Measurements from ENCODE around the gene FAM222A. TPM values are rescaled to one million over a fixed set of nuclear protein-coding genes. Genes with fewer than 3 reads are reported as not detected.
A peak's percentile ranks its signal among the peaks of the same experiment; 100 is the strongest.

FAM222A gene
- total RNA-seq, 1 experiment from 2014 or later = 3.7 TPM

GRCh38 chr12:109777544-109777943, 63.9 kb downstream of the FAM222A start:
- no peak overlapping the region for H3K4me3 ChIP-seq (replicated peaks in 1 of 2; ENCODE audit: low read depth in 1 of 2, low read length in 2 of 2)
- peak overlapping the region; percentile 83 for H2AFZ ChIP-seq (ENCODE audit: low read depth, low read length, poor library complexity, severe bottlenecking)
- DNase-seq (ENCODE audit: low read depth, low spot score) (no peak), ATAC-seq (peak; percentile 51)
- TF ChIP-seq POLR2AphosphoS5 (IDR thresholded peaks at IDR 0.05; ENCODE audit: low read depth, low read length) (no peak), FOSL1 (IDR thresholded peaks at IDR 0.05; ENCODE audit: low read depth) (no peak), EZH2 (IDR thresholded peaks at IDR 0.05) (no peak), YY1 (IDR thresholded peaks at IDR 0.05; ENCODE audit: extremely low read depth, insufficient replicate concordance, low read depth, low read length) (no peak)
- TF ChIP-seq, protein P1, sequence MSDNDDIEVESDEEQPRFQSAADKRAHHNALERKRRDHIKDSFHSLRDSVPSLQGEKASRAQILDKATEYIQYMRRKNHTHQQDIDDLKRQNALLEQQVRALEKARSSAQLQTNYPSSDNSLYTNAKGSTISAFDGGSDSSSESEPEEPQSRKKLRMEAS (IDR thresholded peaks at IDR 0.05) = no peak
- no peak overlapping the region for H3K9ac ChIP-seq (ENCODE audit: low read length)
- peaks cover under 1% of the 10 kb centered on the region; the same call in 1 of the 2 replicates for H3K79me2 ChIP-seq (ENCODE audit: insufficient read depth, low read length)
- BruUV-seq (replicated peaks) = no TSS peak
- RAD21 ChIA-PET (ENCODE audit: low non-redundant PET in 1 of 2, low total read pairs in 2 of 2, uncharacterized antibody in 2 of 2, unreplicated experiment in 2 of 2) = no interaction called here
- H3K27ac ChIP-seq (ENCODE audit: low read depth, low read length) = 0 out of 2 replicates have a peak overlapping the region, but pooled peaks have one; percentile 7
- peak overlapping the region; percentile 43 for H3K4me2 ChIP-seq (ENCODE audit: low read length)
- H3K9me3 ChIP-seq (ENCODE audit: control insufficient read depth in 1 of 2, insufficient read depth in 1 of 2, low read depth in 1 of 2, low read length in 2 of 2) = no peaks in the 10 kb centered on the region; a peak in 1 of 4 replicates
- H4K20me1 ChIP-seq (ENCODE audit: insufficient read depth) = no peaks in the 10 kb centered on the region
- H3K27me3 ChIP-seq (ENCODE audit: insufficient read depth, low read length) = no peaks in the 10 kb centered on the region
- H3K4me1 ChIP-seq (ENCODE audit: control insufficient read depth in 1 of 2, insufficient read depth in 2 of 2, low read length in 2 of 2) = peaks cover 13 to 27% of the 10 kb centered on the region in 2 experiments
- CTCF ChIA-PET = no interaction called here
- no peaks in the 10 kb centered on the region for H3K36me3 ChIP-seq (ENCODE audit: control insufficient read depth in 1 of 2, insufficient read depth in 2 of 2, low read length in 2 of 2)
- POLR2A ChIA-PET = no interaction called here
- intact Hi-C loops (cut with micrococcal nuclease) = no loop called here
- no peaks in the 10 kb centered on the region for H3K9me2 ChIP-seq (ENCODE audit: insufficient read depth)

- Histone ChIP-seq H4K20me1 (ENCODE audit: insufficient read depth) (no peaks in the 10 kb centered on the region), H3K4me1 (ENCODE audit: control insufficient read depth in 1 of 2, insufficient read depth in 2 of 2, low read length in 2 of 2) (peaks cover 13 to 16% of the 10 kb centered on the region in 2 experiments), H3K36me3 (ENCODE audit: control insufficient read depth in 1 of 2, insufficient read depth in 2 of 2, low read length in 2 of 2) (no peaks in the 10 kb centered on the region), H3K9me2 (ENCODE audit: insufficient read depth) (no peaks in the 10 kb centered on the region), H3K27ac (ENCODE audit: low read depth, low read length) (no peak overlapping the region), H3K9ac (ENCODE audit: low read length) (no peak overlapping the region), H3K4me2 (ENCODE audit: low read length) (no peak overlapping the region), H2AFZ (ENCODE audit: low read depth, low read length, poor library complexity, severe bottlenecking) (no peak overlapping the region), H3K4me3 (replicated peaks in 1 of 2; ENCODE audit: low read depth in 1 of 2, low read length in 2 of 2) (no peak overlapping the region), H3K27me3 (ENCODE audit: insufficient read depth, low read length) (no peaks in the 10 kb centered on the region), H3K9me3 (ENCODE audit: control insufficient read depth in 1 of 2, insufficient read depth in 1 of 2, low read depth in 1 of 2, low read length in 2 of 2) (no peaks in the 10 kb centered on the region; a peak in 1 of 4 replicates), H3K79me2 (ENCODE audit: insufficient read depth, low read length) (no peaks in the 10 kb centered on the region)
- POLR2A ChIA-PET = no interaction called here
- TF ChIP-seq POLR2AphosphoS5 (IDR thresholded peaks at IDR 0.05; ENCODE audit: low read depth, low read length) (no peak), EGR1 (IDR thresholded peaks at IDR 0.05; ENCODE audit: low read depth) (no peak), SRF (IDR thresholded peaks at IDR 0.05; ENCODE audit: low read depth) (no peak)
- RAD21 ChIA-PET (ENCODE audit: low non-redundant PET in 1 of 2, low total read pairs in 2 of 2, uncharacterized antibody in 2 of 2, unreplicated experiment in 2 of 2) = no interaction called here
- no peak for DNase-seq (ENCODE audit: low read depth, low spot score)
- intact Hi-C loops (cut with micrococcal nuclease) = no loop called here
- CTCF ChIA-PET = no interaction called here
- ATAC-seq = no peak
- BruUV-seq (replicated peaks) = no TSS peak
Measured at GRCh38 chr12:109778684-109779083, 65.1 kb downstream of the FAM222A start.
